Glomerular visceral epithelial cell (primary cell): ENCODE results near the gene PLS3.
"Not testable (repeated sequence)": the region's sequence is repeated elsewhere in the genome, so short reads cannot be mapped to it uniquely, and the experiment has no call there.

ENCODE experiments used
- DNase-seq: peaks from one replicate; pipeline ENCODE4 v3.0.0-alpha.2; 2016; ENCODE audit errors: extremely low spot score

The PLS3 gene

GRCh38 chrX:115560978-115561604, at the start of gene PLS3:
Gene PLS3 (plus strand): TSS chrX:115561174. CDS start chrX:115610251, 49,077 bp downstream.
- DNase-seq, result peak; percentile 83

- DNase-seq, result no peak
These were observed 42.9 kb upstream of the PLS3 start for GRCh38 chrX:115518113-115518512.

GRCh38 chrX:115521741-115522140, 39.2 kb upstream of the PLS3 start:
- DNase-seq, result no peak

GRCh38 chrX:115522952-115523351, 38.0 kb upstream of the PLS3 start:
- no peak for DNase-seq

- DNase-seq, result no peak
These were observed 35.5 kb upstream of the PLS3 start for GRCh38 chrX:115525486-115525885.

GRCh38 chrX:115531818-115532403, 29.1 kb upstream of the PLS3 start:
- DNase-seq, result peak; percentile 1

- no peak for DNase-seq
These were observed 27.5 kb upstream of the PLS3 start for GRCh38 chrX:115533485-115533884.

- no peak for DNase-seq
These were observed 26.6 kb upstream of the PLS3 start for GRCh38 chrX:115534383-115534782.

- no peak for DNase-seq
These were observed 25.6 kb upstream of the PLS3 start for GRCh38 chrX:115535421-115535820.

GRCh38 chrX:115535844-115536243, 25.1 kb upstream of the PLS3 start:
- DNase-seq, result no peak

- no peak for DNase-seq
These were observed 21.1 kb upstream of the PLS3 start for GRCh38 chrX:115539841-115540240.

- DNase-seq, result not testable (repeated sequence)
These were observed 19.9 kb upstream of the PLS3 start for GRCh38 chrX:115541045-115541444.

- DNase-seq, result no peak
These were observed 13.5 kb upstream of the PLS3 start for GRCh38 chrX:115547448-115547847.

GRCh38 chrX:115549008-115549407, 12.0 kb upstream of the PLS3 start:
- no peak for DNase-seq

- no peak for DNase-seq
These were observed 7.8 kb upstream of the PLS3 start for GRCh38 chrX:115553171-115553570.

GRCh38 chrX:115559672-115560071, 1.3 kb upstream of the PLS3 start:
- peak; percentile 11 for DNase-seq

GRCh38 chrX:115560211-115560977, 580 bp upstream of the PLS3 start:
- DNase-seq, result peak; percentile 65

- peak; percentile 42 for DNase-seq
These were observed 868 bp downstream of the PLS3 start for GRCh38 chrX:115561605-115562479.

- DNase-seq, result peak; percentile 22
These were observed 1.5 kb downstream of the PLS3 start for GRCh38 chrX:115562480-115562847.

- no peak for DNase-seq
These were observed 2.7 kb downstream of the PLS3 start for GRCh38 chrX:115563633-115564162.

GRCh38 chrX:115564243-115564642, 3.3 kb downstream of the PLS3 start:
- DNase-seq, result no peak

GRCh38 chrX:115565888-115566287, 4.9 kb downstream of the PLS3 start:
- DNase-seq, result no peak
